BE2C (cell line): ENCODE results near the gene ARL8A.

Experiments used
- DNase-seq: peaks from one replicate; pipeline ENCODE4 v3.0.0-alpha.2; 2020
- H3K27me3 ChIP-seq: fragments of 250-450 bp; sonication (Bioruptor Pico); 2 replicates; pipeline ENCODE4 v1.5.1; 2020; ENCODE audit warnings: mild to moderate bottlenecking
- H3K36me3 ChIP-seq: fragments of 250-450 bp; sonication (Bioruptor Pico); 2 replicates; pipeline ENCODE4 v1.5.1; 2020; ENCODE audit warnings: mild to moderate bottlenecking
- H3K4me1 ChIP-seq: fragments of 250-450 bp; sonication (Bioruptor Pico); 2 replicates; pipeline ENCODE4 v1.5.1; 2020
- H3K4me3 ChIP-seq: 2 replicates; pipeline ENCODE4 v1.5.1; 2011; ENCODE audit warnings: low read depth, low read length
- H3K9me3 ChIP-seq: fragments of 250-450 bp; sonication (Bioruptor Pico); 2 replicates; pipeline ENCODE4 v1.5.1; 2020
- TF ChIP-seq, protein P1 (sequence below): IDR thresholded peaks from 2 replicates; pipeline ENCODE4 v1.5.1; 2012; ENCODE audit warnings: mild to moderate bottlenecking, low read depth, low read length

Gene ARL8A

DNA sequence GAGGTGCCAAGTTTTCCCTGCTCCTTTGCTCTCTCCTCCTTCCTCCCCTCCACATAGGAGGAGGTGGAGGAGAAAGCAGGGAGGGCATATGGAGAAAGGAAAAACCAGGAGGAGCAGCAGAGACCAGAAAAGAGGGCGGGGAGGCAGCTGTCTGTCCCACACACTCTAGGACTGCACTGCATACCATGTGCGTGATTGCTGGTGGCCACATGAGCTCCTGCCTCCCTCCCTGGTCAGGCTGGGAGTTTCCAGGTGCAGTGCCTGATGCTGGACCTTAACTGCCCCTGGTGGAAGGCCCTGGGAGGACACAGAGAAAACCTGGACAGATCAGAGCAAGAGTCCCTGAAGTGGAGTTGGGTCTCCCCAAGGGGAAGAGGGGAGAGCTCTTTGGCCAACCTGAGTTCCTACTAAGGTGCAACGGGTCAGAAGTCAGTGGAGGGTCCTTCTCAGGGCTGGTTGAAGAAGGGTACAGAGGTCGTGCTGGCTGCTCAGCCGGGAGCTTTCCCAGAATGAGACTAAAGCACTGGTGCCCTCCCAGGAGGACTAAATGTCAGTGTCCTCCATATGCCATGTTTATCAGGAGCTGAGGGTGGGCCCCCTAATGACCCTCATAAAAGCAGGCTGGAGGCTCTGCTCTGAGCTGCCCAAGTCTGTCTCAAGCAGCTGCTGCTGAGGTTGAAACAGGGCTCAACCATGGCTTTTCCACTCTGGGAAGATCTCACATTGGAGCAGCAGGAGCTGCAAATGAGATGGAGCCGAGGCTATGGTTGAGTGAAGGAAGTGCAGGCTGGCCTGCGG is 45.6 kb upstream of the ARL8A start:
- Histone ChIP-seq H3K9me3 (no peaks in the 10 kb centered on the region), H3K4me1 (no peaks in the 10 kb centered on the region), H3K27me3 (peaks cover 15% of the 10 kb centered on the region), H3K36me3 (no peaks in the 10 kb centered on the region), H3K4me3 (no peak overlapping the region)
- TF ChIP-seq, protein P1, sequence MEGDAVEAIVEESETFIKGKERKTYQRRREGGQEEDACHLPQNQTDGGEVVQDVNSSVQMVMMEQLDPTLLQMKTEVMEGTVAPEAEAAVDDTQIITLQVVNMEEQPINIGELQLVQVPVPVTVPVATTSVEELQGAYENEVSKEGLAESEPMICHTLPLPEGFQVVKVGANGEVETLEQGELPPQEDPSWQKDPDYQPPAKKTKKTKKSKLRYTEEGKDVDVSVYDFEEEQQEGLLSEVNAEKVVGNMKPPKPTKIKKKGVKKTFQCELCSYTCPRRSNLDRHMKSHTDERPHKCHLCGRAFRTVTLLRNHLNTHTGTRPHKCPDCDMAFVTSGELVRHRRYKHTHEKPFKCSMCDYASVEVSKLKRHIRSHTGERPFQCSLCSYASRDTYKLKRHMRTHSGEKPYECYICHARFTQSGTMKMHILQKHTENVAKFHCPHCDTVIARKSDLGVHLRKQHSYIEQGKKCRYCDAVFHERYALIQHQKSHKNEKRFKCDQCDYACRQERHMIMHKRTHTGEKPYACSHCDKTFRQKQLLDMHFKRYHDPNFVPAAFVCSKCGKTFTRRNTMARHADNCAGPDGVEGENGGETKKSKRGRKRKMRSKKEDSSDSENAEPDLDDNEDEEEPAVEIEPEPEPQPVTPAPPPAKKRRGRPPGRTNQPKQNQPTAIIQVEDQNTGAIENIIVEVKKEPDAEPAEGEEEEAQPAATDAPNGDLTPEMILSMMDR: 0 out of 2 replicates have a peak, but pooled peaks have one; percentile 4
- no peak for DNase-seq

DNA sequence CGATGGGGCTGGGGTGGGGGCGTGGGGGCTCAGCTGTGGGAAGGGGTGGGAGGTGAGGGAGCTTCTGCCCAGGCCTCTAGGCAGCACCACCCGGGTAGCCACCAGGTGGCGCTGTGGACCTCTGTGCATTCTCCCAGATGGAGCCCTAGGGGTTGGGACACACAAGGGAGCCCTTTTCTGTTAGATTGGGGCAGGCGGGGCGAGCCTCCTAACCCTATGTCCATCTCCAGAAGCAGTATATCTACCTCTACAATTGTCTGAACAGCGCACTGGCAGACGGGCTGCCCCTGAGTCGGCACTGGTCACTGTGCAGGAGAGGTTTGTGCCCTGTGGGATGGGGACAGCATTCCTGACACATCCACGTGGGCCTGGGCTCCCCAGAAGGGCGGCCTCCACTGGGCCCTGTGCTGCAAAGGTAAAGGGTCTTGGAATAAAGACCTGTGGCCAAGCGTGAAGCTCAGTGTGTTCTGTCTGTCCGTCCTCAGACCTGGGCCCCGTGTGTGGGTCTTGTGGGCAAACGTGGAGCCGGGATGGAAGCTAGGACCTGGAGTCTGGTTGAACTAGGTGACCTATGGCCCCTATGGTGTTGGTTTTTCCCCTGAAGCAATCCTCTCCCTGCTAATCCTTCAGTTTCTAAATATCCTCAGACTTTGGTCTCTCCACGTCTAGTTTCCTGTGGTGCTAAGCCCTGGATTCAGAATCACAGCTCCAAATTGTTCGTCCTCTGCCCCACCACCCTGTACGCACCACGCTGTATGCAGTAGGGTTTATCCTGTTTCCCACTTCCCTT is 44.7 kb upstream of the ARL8A start:
- no peak overlapping the region for H3K4me3 ChIP-seq
- H3K9me3 ChIP-seq: no peaks in the 10 kb centered on the region
- no peaks in the 10 kb centered on the region for H3K36me3 ChIP-seq
- TF ChIP-seq, protein P1: peak; percentile 69
- H3K4me1 ChIP-seq: no peaks in the 10 kb centered on the region
- peaks cover 14% of the 10 kb centered on the region for H3K27me3 ChIP-seq
- peak; percentile 88 for DNase-seq

DNA sequence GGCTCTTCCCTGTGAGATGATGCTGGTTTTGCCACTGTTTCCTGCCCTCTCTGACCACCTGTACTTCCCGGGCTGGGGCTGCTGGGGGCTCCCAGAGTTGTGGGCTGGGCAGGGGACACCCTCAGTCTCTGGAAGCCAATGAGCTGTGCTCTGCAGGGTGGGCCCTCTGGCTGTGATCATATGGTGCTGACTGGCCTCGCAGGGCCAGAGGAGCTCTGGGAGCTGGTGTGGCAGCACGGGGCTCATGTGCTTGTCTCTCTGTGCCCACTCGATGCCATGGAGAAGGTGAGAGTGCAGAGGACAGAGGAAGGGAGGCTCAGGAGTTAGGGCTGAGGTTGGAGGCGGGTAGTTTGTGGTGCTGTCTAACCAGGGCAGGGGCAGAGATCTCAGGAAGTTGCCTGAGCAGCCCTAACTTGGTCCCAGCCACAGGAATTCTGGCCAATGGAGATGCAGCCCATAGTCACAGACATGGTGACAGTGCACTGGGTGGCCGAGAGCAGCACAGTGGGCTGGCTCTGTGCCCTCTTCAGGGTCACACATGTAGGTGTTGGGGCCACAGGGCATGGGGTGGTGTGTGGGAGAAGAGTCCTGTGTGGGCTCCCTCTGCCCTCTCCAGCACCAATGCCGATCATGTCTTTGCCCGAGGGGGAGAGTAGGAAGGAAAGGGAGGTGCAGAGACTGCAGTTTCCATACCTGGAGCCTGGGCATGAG is 43.3 kb upstream of the ARL8A start:
- H3K27me3 ChIP-seq: peaks cover under 1% of the 10 kb centered on the region; the same call in 1 of the 2 replicates
- DNase-seq: no peak
- no peak overlapping the region for H3K4me3 ChIP-seq
- no peaks in the 10 kb centered on the region for H3K9me3 ChIP-seq
- no peaks in the 10 kb centered on the region for H3K36me3 ChIP-seq
- H3K4me1 ChIP-seq: no peaks in the 10 kb centered on the region
- TF ChIP-seq, protein P1: no peak

DNA sequence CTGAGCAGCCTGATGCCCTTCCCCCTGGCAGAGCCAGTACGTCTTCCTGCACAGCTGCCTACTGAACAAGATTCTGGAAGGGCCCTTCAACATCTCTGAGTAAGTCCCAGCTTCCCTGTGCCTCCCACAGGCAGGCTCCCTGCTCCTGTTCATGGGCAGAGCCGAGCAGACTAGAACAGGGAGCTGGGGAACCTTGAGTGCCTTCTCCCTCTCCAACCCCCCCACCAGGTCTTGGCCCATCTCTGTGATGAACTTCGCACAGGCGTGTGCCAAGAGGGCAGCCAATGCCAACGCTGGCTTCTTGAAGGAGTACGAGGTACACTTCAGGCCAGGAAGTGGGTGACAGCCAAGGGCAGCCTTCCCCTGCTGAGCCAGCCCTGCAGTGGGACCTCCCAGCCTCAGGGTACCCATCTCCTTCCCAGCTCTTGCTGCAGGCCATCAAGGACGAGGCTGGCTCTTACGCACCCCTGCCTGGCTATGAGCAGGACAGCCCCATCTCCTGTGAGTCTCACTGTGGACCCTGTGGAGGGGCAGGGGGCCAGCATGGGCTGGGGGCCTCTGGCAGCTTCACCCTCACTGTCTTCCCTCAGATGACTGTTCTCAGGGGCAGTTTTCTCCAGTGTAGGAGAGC is 42.6 kb upstream of the ARL8A start:
- H3K36me3 ChIP-seq: no peaks in the 10 kb centered on the region
- H3K4me3 ChIP-seq: no peak overlapping the region
- no peaks in the 10 kb centered on the region for H3K9me3 ChIP-seq
- DNase-seq: no peak
- H3K27me3 ChIP-seq: no peaks in the 10 kb centered on the region
- TF ChIP-seq, protein P1: no peak
- H3K4me1 ChIP-seq: no peaks in the 10 kb centered on the region

DNA sequence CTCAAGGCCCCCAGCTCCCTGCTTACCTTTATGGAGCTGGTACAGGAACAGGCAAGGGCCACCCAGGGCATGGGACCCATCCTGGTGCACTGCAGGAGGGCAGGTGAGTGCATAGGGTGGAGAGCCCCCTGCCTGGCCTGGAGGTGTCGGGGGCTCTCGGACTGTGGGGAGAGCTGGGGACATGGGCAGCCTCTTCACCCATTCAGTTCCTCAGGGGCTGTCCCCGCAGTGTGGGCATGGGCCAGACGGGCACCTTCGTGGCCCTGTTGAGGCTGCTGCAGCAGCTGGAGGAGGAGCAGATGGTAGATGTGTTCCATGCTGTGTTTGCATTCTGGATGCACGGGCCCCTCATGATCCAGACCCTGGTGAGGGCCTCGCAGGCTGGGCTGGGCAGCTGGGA is 41.8 kb upstream of the ARL8A start:
- Histone ChIP-seq H3K27me3 (no peaks in the 10 kb centered on the region), H3K36me3 (no peaks in the 10 kb centered on the region), H3K4me1 (no peaks in the 10 kb centered on the region), H3K4me3 (no peak overlapping the region), H3K9me3 (no peaks in the 10 kb centered on the region)
- no peak for DNase-seq
- TF ChIP-seq, protein P1: no peak
